Measurements from ENCODE around the gene MAN1A1.
"Not testable (repeated sequence)": the region's sequence is repeated elsewhere in the genome, so short reads cannot be mapped to it uniquely, and the experiment has no call there.

The MAN1A1 gene

GRCh38 chr6:119187596-119187995 is 162.0 kb downstream of the MAN1A1 start:
- FAIRE-seq, result no peak

GRCh38 chr6:119186490-119186889 is 163.1 kb downstream of the MAN1A1 start:
- FAIRE-seq, result no peak

DNA sequence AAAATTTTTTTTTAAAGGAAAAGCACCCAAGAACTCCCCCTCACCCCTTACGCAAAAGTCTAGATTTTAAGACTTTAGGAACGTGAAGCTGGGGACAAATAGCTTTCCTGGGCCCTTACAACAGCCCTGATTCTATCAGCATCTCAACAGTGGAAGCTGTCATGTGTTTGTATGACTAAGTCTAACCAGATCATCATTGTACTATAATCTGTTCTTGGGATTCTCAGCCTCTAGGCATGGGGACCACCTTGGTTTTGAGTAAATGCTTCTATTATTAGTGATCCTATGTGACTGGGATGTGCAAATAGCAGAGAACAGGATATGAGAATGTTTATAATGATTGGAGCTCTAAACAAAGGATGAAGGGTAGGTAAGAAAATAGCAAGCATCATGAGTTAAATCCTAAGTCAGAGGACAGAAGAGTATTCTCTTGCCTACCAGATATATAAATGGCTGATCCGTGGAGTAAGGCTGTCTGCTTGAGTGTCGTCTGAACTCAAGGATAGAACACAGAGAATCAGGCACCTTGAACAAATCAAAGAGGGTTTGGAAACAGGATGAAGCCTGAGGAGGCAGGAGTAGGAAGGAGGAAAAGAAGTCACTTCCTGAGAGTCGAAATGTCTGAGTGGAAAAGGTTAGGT is 165.4 kb downstream of the MAN1A1 start:
- no peak for FAIRE-seq

GRCh38 chr6:119183457-119183856 is 166.1 kb downstream of the MAN1A1 start:
- FAIRE-seq, result no peak

DNA sequence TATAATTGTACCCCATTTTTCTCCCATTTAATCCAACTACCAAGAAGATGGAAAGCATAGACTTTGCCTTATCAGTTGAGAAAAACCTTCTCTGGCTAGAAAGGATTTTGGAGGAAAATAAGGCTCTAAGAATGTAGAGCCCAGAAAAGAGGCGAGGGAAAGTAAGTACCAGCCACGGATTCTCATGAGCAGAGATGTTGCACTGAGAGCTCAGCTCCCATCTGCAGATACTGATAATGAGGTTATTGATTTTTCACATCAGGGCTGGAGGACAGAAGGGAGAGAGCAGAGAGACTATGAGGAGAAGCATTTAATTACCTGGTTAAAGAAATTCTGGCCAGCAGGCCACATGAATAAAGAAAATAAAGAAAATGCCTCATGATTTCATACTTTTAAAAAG is 166.7 kb downstream of the MAN1A1 start:
- FAIRE-seq, result no peak

DNA sequence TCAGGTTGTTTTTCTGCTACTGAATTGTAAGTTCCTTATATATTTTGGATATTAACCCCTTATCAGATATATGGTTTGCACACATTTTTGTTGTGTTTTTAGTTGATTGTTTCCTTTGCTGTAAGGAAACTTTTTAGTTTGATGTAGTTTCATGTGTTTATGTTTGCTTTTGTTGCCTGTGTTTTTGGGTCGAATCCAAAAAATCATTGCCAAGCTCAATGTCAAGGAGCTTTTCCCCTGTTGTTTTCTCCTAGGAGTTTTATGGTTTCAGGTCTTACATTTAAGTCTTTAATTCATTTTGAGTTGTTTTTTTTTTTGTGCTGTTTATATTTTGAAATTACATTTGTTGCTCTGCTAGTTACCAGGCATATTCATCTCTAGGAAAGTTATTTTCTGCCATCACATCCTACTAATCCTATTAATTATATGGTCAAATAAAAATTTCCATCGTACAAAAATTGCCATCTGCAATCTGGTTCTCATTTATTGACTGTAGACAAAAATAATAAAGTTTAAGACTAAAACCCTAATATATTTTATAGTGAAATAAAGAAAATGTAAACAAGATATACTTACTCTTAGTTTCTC is 167.3 kb downstream of the MAN1A1 start:
- no peak for FAIRE-seq

- no peak for FAIRE-seq
Measured at GRCh38 chr6:119181046-119181445, 168.5 kb downstream of the MAN1A1 start.

DNA sequence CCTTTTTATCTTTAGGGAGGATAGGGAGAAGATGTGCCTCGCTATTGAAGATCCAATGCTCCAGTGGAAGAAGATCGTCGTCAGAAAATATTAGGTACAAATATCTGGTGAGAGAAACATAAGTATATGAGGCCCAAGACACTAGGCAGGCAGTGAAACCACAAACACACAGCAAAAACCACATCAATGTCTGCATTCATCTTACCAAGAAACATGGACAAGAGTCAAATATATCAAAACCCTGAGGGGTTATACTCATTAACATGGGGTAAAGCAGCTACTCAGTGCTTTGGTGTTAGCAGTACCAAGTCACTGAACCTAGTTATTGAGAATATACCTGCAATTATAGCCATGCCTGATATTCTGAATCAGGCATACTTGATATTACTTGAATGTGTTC is 169.7 kb downstream of the MAN1A1 start:
- FAIRE-seq, result no peak

DNA sequence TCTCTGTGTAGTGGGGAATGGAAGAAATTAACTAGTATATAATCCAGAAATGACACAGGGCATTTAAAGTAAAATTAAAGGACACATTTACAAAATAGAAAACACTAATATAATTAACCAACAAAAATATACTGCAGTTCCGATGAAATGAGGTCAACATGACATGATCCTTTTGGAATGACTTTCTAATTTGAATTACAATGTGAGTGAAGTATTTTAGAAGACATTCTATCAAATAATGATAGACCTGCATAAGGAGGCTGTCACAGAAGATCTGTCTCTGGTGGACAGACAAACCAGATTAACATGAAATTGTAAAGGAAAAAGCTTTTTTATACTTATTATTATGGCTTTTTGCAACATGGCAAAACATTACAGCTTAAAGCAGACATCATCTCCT is 170.5 kb downstream of the MAN1A1 start:
- no peak for FAIRE-seq

GRCh38 chr6:119176445-119176844 is 173.1 kb downstream of the MAN1A1 start:
- no peak for FAIRE-seq

GRCh38 chr6:119174879-119175817 is 174.4 kb downstream of the MAN1A1 start:
- FAIRE-seq, result no peak

GRCh38 chr6:119174085-119174445 is 175.5 kb downstream of the MAN1A1 start:
- no peak for FAIRE-seq

GRCh38 chr6:119173249-119174084 is 176.1 kb downstream of the MAN1A1 start:
- no peak for FAIRE-seq

- no peak for FAIRE-seq
Measured at GRCh38 chr6:119172824-119173223, 176.7 kb downstream of the MAN1A1 start.

DNA sequence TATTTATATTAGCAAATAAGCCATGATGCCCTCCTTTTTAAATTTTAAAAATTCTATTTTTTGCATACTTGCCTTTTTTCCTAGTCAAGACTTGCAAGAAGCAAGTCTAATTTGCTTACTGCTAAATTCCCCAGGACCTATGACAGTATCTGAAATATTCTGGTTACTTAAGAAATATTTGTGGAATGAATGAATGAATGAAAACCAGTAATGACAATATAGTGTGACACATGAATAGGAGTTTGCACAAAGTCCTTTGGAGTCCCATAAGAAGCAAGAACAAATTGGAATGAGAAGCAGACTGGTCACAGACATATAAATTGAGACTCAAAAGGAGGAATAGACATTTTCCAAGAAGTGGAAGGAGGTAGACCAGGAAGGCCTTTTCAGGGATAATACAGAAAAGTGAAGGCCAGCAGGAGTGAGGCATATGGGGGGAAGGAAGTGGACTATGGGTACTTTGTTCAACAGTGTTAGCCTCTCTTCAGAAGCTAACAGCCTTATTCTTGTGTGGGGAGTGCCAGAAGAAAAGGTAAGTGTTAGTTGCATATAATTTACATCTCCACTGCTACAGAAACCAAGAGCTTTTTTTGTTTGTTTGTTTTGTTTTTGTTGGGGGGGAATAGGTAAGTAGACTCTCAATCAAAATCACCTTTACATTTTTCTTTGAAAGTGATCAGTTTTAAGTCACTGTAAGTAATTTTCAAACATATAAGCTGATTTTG is 177.5 kb downstream of the MAN1A1 start:
- FAIRE-seq, result no peak

DNA sequence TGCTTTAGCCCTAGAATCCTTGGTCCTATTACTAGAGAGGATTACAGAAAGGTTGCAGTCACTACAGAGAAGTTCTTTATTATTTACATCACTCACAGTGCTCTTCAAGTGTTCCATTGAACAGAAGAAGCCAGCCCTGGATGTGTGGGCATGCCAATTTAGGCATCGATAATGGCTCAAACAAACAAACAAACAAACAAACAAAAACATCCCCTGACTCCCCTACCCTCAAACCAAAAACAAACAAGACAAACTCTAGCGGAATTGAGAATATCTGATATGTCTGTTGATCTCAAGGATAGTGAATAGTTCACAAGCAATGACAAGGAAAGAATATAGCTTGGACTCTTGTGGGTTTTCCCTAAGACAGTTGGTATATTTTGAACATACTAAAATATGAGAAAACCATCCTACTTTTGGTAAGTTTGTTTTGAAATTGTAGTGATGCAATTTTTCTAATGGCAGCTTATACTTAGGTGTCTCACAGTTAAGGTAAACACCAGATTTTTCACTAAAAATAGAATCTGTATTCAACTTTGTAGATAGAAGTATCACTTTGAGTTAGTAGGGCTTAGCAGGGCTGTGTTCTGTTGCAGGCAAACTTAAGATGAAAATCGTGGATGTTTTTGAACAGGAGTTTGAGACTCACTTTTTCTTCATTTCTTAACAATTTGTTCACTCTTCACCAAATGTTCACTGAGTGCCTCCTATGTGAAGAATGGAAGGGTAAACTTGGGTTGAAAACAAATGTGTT is 178.3 kb downstream of the MAN1A1 start:
- no peak for FAIRE-seq

GRCh38 chr6:119170447-119171087 is 179.0 kb downstream of the MAN1A1 start:
- FAIRE-seq, result no peak

- FAIRE-seq, result no peak
Measured at GRCh38 chr6:119170103-119170446, 179.5 kb downstream of the MAN1A1 start.

GRCh38 chr6:119169355-119169754 is 180.2 kb downstream of the MAN1A1 start:
- not testable (repeated sequence) for FAIRE-seq

- no peak for FAIRE-seq
Measured at GRCh38 chr6:119166024-119166784, 183.4 kb downstream of the MAN1A1 start.

All from A204.1 (cell line).